ENCODE results near the gene SEMA7A. TPM values are rescaled to one million over a fixed set of nuclear protein-coding genes. Genes with fewer than 3 reads are reported as not detected.

SEMA7A gene
- total RNA-seq, 2 donors from 2014 or later = 1.2 to 4.9 TPM

DNA sequence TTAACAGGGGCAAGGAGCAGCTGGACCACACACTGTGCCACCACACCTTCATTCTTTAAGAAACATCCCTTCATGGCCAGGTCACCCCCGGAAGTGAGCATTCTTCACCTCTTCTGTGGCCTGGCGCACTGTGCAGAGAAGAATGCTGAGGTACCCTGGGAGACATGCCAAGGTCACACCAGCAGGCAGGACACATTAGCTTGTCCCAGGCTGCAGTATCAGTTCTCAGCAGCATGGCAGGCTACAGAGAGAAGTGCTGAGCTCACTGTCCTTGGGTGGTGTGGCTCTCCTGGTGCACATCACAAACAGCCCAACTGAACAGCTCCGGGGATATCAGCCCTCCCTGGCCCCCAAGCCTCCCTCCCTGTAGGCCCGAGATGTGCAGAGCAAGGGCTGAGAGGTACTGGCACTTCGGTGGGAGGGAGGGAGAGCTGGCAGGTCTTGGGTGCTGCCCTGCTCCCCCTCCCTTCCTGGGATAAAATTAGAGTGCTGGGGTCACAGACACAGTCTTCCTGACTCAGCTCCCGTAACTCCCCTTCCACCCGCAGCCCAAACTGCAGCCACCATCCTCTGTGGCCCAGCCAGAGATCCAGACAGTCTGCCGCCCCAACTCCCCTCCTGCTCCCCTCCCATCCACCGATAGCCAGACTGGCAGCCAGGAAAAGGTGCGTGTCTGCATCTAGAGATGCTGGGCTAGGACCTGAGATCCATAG lies 13.4 kb downstream of the SEMA7A start:
- DNase-seq (ENCODE audit: low spot score) = no peak
- ATAC-seq (ENCODE audit: insufficient number of reproducible peaks, low FRiP score, low read depth) = no peak
- Histone ChIP-seq H3K4me1 (ENCODE audit: control insufficient read depth in 1 of 2, low read depth in 2 of 2) (peaks cover 0 to 11% of the 10 kb centered on the region in 2 donors), H3K27ac (no peak overlapping the region), H3K27me3 (replicated peaks; ENCODE audit: insufficient read depth) (no peaks in the 10 kb centered on the region), H3K4me3 (no peak overlapping the region), H3K9me3 (no peaks in the 10 kb centered on the region), H3K36me3 (no peaks in the 10 kb centered on the region)
- TF ChIP-seq, protein P1, sequence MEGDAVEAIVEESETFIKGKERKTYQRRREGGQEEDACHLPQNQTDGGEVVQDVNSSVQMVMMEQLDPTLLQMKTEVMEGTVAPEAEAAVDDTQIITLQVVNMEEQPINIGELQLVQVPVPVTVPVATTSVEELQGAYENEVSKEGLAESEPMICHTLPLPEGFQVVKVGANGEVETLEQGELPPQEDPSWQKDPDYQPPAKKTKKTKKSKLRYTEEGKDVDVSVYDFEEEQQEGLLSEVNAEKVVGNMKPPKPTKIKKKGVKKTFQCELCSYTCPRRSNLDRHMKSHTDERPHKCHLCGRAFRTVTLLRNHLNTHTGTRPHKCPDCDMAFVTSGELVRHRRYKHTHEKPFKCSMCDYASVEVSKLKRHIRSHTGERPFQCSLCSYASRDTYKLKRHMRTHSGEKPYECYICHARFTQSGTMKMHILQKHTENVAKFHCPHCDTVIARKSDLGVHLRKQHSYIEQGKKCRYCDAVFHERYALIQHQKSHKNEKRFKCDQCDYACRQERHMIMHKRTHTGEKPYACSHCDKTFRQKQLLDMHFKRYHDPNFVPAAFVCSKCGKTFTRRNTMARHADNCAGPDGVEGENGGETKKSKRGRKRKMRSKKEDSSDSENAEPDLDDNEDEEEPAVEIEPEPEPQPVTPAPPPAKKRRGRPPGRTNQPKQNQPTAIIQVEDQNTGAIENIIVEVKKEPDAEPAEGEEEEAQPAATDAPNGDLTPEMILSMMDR (IDR thresholded peaks at IDR 0.05) = no peak

DNA sequence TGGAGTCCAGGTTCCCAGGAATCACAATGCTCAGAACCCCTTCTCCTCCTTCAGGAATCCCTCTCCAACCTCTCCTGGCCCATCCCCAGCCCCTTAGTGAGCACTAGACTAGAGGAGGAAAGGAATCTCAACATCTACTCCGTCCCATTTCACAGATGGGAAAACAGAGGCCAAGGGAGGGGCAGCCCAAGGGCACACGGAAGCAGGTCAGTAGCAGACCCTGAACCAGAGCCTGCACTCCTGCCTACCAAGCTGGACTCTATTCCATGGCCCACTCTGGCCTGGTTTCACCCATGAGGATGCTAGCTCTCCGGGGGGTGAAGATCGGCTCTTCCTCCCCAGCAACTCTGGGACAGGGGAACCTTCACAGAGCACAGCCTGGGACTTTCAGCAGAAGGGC lies 14.3 kb downstream of the SEMA7A start:
- H3K27ac ChIP-seq = no peak overlapping the region
- no peak for DNase-seq (ENCODE audit: low spot score)
- H3K27me3 ChIP-seq (replicated peaks; ENCODE audit: insufficient read depth) = no peaks in the 10 kb centered on the region
- H3K4me3 ChIP-seq = no peak overlapping the region
- ATAC-seq (ENCODE audit: insufficient number of reproducible peaks, low FRiP score, low read depth) = no peak
- TF ChIP-seq, protein P1 (IDR thresholded peaks at IDR 0.05) = no peak
- H3K36me3 ChIP-seq = no peaks in the 10 kb centered on the region
- H3K9me3 ChIP-seq = no peaks in the 10 kb centered on the region
- H3K4me1 ChIP-seq (ENCODE audit: control insufficient read depth in 1 of 2, low read depth in 2 of 2) = peaks cover 0 to 11% of the 10 kb centered on the region in 2 donors

DNA sequence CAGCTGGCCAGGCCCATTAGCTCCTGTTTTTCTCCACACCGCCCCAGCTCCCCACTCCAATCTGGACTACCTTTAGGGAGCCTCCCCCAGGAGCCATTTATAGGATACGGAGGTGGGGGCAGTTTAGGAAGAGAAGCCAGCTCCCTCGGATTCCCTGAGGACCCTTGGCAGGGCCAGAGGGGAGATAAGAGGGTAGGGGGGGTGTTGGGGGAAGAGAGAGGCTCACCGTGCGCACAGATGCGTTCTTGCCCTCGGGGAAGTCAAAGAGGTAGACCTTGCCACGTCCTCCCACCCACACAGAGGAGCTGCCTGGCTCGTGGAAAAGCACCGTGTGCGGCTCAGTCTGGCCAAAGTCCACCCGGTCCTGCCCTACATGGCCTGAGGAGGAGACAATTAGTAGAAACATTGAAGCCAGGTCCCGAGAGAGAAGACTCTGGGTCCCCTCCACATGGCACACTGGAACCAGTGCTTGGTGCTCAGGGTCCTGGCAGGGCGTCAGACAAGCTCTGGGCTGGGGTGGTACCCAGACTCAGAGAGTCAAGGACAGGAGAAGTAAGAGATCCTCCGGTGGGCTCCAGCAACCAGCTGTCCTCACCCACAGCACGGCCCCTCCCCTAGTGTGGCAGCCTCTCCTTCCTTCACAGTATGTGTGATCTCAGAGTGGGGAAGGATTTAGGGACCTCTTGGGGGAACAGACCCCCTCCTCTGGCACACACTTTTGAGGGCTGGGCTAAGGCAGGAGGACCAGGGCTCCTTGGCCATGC lies 15.0 kb downstream of the SEMA7A start:
- Histone ChIP-seq H3K27me3 (replicated peaks; ENCODE audit: insufficient read depth) (no peaks in the 10 kb centered on the region), H3K4me1 (ENCODE audit: control insufficient read depth in 1 of 2, low read depth in 2 of 2) (peaks cover 0 to 11% of the 10 kb centered on the region in 2 donors), H3K36me3 (no peaks in the 10 kb centered on the region), H3K9me3 (no peaks in the 10 kb centered on the region), H3K27ac (no peak overlapping the region), H3K4me3 (no peak overlapping the region)
- TF ChIP-seq, protein P1 (IDR thresholded peaks at IDR 0.05) = no peak
- ATAC-seq (ENCODE audit: insufficient number of reproducible peaks, low FRiP score, low read depth) = no peak
- DNase-seq (ENCODE audit: low spot score) = no peak

DNA sequence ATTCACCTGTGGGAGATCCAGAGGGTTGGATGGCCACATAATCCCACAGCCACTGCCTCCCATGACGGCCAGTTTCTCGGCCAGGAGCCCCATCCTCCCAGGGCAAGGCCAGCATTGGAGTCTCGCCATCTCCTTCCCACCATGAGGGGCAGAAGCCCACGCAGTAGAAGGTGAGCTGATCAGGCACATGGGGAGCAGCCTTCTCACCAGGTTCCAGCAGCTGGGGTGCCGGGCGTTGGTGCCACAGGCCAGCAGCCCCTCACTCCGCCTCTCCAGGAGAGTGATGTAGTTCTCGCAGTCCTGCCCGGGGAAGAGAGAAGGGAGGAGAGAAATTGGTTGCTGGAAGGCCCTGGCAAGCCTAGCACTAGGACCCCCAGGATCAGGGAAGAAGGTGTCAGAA lies 16.1 kb downstream of the SEMA7A start:
- no peaks in the 10 kb centered on the region for H3K36me3 ChIP-seq
- H3K9me3 ChIP-seq = no peaks in the 10 kb centered on the region
- ATAC-seq (ENCODE audit: insufficient number of reproducible peaks, low FRiP score, low read depth) = no peak
- H3K27ac ChIP-seq = no peak overlapping the region
- TF ChIP-seq, protein P1 (IDR thresholded peaks at IDR 0.05) = no peak
- no peak for DNase-seq (ENCODE audit: low spot score)
- peaks cover 0 to 4% of the 10 kb centered on the region in 2 donors for H3K4me1 ChIP-seq (ENCODE audit: control insufficient read depth in 1 of 2, low read depth in 2 of 2)
- H3K27me3 ChIP-seq (replicated peaks; ENCODE audit: insufficient read depth) = no peaks in the 10 kb centered on the region
- H3K4me3 ChIP-seq = no peak overlapping the region

DNA sequence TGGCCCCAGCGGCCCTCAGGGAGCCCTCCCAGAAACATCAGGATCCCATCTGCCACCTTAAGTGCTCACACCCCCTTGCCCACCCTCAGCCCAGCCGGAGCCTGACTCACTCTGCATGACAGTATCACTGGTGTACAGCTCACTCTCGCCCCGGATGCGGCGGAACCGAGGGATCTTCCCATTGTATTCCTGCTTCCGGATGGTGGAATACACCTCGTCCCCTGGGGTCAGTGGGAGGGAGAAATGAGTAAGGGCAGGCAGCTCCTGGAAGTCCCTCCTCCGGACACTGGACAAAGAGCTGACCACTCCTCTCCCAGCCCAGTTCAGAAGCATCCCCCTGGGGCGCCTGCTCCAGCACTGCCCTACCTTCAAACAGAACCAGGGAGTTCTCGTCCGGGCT lies 16.5 kb downstream of the SEMA7A start:
- Histone ChIP-seq H3K36me3 (no peaks in the 10 kb centered on the region), H3K4me3 (no peak overlapping the region), H3K27ac (no peak overlapping the region), H3K4me1 (ENCODE audit: control insufficient read depth in 1 of 2, low read depth in 2 of 2) (no peaks in the 10 kb centered on the region), H3K27me3 (replicated peaks; ENCODE audit: insufficient read depth) (no peaks in the 10 kb centered on the region), H3K9me3 (no peaks in the 10 kb centered on the region)
- DNase-seq (ENCODE audit: low spot score) (no peak), ATAC-seq (ENCODE audit: insufficient number of reproducible peaks, low FRiP score, low read depth) (no peak)
- TF ChIP-seq, protein P1 (IDR thresholded peaks at IDR 0.05) = no peak
